HG02610 (cell line): ENCODE results near the gene MT1G.
"Not testable (repeated sequence)": the region's sequence is repeated elsewhere in the genome, so short reads cannot be mapped to it uniquely, and the experiment has no call there.

Experiments
- ATAC-seq: cut with Tn5 transposase; IDR thresholded peaks from one replicate; pipeline ENCODE4 v1.9.1; 2021; ENCODE audit warnings: mild to moderate bottlenecking, moderate library complexity; ENCODE audit not compliant: unreplicated experiment

MT1G gene

GRCh38 chr16:56621665-56622445 lies 46.0 kb downstream of the MT1G start:
- not testable (repeated sequence) for ATAC-seq

GRCh38 chr16:56620339-56620897 lies 47.4 kb downstream of the MT1G start:
- ATAC-seq = no peak

- ATAC-seq = no peak
Measured at GRCh38 chr16:56618138-56618537, 49.7 kb downstream of the MT1G start.

- ATAC-seq = no peak
Measured at GRCh38 chr16:56617212-56618085, 50.4 kb downstream of the MT1G start.
